ENCODE data around the gene POLR3F. TPM values are rescaled to one million over a fixed set of nuclear protein-coding genes. Genes with fewer than 3 reads are reported as not detected.

Gene POLR3F
- total RNA-seq, 4 donors from 2014 or later, result 6.0 to 8.7 (median 6.8) TPM

DNA sequence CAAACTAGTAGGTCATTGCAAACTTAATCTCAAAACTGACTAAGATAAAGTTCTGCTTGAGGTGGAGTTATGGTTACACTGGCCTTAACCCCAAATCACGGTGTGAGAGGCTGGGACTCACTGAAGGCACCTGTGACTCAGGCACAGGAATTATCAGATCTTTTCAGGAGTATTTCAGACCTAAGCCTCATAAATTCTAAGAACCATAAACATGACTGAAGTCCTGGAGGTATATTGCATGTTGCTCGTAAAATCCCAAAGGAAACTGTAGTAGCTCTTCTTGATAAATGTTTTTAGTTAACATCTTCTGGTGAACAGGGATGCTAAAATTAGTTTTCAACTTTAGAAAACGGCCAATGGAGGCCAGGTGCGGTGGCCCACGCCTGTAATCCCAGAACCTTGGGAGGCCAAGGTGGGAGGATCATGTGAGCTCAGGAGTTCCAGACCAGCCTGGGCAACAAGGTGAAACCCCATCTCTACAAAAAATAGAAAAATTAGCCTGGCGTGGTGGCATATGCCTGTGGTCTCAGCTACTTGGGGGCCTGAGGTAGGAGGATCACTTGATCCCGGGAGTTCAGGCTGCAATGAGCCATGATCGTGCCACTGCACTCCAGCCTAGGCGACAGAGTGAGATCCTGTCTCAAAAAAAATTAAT, 36.9 kb upstream of the POLR3F start:
- DNase-seq (no peak), ATAC-seq (no peak)
- intact Hi-C loops (cut with DNase I; ENCODE audit: low total_unique reads), result no loop called here
- Histone ChIP-seq H3K27me3 (no peaks in the 10 kb centered on the region), H3K27ac (no peak overlapping the region), H3K9me3 (no peaks in the 10 kb centered on the region), H3K4me1 (no peaks in the 10 kb centered on the region), H3K4me3 (no peak overlapping the region), H3K36me3 (no peaks in the 10 kb centered on the region)
- in situ Hi-C loops (cut with MboI; ENCODE audit: low sequenced_read_pairs in 4 of 4), result no loop called here
- TF ChIP-seq, protein P1, sequence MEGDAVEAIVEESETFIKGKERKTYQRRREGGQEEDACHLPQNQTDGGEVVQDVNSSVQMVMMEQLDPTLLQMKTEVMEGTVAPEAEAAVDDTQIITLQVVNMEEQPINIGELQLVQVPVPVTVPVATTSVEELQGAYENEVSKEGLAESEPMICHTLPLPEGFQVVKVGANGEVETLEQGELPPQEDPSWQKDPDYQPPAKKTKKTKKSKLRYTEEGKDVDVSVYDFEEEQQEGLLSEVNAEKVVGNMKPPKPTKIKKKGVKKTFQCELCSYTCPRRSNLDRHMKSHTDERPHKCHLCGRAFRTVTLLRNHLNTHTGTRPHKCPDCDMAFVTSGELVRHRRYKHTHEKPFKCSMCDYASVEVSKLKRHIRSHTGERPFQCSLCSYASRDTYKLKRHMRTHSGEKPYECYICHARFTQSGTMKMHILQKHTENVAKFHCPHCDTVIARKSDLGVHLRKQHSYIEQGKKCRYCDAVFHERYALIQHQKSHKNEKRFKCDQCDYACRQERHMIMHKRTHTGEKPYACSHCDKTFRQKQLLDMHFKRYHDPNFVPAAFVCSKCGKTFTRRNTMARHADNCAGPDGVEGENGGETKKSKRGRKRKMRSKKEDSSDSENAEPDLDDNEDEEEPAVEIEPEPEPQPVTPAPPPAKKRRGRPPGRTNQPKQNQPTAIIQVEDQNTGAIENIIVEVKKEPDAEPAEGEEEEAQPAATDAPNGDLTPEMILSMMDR (IDR thresholded peaks at IDR 0.05 in 4 of 5, conservative IDR thresholded peaks at IDR 0.05 in 1 of 5), result no peak
- no peak for TF ChIP-seq POLR2A (IDR thresholded peaks at IDR 0.05)

DNA sequence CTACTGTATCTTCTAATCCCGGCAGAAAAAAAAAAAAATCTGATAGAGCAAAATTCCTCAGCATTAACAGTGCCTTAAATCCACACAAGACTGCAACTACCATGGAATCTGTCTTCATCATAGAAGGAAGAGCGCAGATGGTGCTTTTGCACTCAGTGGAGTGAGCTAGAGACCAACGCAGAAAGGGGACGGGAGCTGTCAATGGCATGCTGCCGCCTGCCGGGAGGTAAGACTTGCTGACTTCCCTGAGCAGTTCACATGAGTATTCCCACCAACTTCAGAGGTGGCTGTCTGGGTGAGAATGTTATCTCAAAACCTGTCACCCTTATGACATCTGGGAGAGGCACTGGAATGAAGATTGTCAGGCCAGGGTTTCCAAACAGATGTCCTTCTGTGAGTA, 36.0 kb upstream of the POLR3F start:
- in situ Hi-C loops (cut with MboI; ENCODE audit: low sequenced_read_pairs in 4 of 4), result no loop called here
- H3K4me3 ChIP-seq, result no peak overlapping the region

DNA sequence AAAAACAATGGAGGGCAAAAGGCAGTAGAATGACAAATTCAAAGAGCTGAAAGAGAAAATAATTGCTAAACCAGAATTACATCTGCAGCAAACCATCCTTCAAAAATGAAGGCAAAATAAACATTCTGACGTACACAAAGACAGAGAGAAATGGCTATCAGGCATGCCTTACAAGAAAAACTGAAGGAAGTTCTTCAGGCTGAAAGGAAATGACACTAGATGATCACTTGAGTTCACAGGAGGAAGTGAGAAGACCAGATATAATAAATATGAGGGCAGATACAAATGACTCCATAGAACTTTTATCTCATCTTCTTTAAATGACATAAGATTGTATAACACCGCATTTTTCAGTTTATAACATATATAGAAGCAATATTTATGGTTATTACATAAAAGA, 30.3 kb upstream of the POLR3F start:
- TF ChIP-seq POLR2A (IDR thresholded peaks at IDR 0.05), result no peak
- TF ChIP-seq, protein P1 (IDR thresholded peaks at IDR 0.05 in 4 of 5, conservative IDR thresholded peaks at IDR 0.05 in 1 of 5), result no peak
- intact Hi-C loops (cut with DNase I; ENCODE audit: low total_unique reads), result no loop called here
- no peak overlapping the region for H3K27ac ChIP-seq
- in situ Hi-C loops (cut with MboI; ENCODE audit: low sequenced_read_pairs in 4 of 4), result no loop called here
- no peaks in the 10 kb centered on the region for H3K36me3 ChIP-seq
- H3K27me3 ChIP-seq, result no peaks in the 10 kb centered on the region
- no peaks in the 10 kb centered on the region for H3K9me3 ChIP-seq
- ATAC-seq, result no peak
- no peaks in the 10 kb centered on the region for H3K4me1 ChIP-seq
- H3K4me3 ChIP-seq, result no peak overlapping the region
- DNase-seq, result no peak

More for the DNA sequence above, 36.0 kb upstream of the POLR3F start:
- ATAC-seq (no peak), DNase-seq (no peak)
- H3K27me3 ChIP-seq, result no peaks in the 10 kb centered on the region
- intact Hi-C loops (cut with DNase I; ENCODE audit: low total_unique reads), result no loop called here
- no peaks in the 10 kb centered on the region for H3K4me1 ChIP-seq
- no peaks in the 10 kb centered on the region for H3K9me3 ChIP-seq
- H3K27ac ChIP-seq, result no peak overlapping the region
- TF ChIP-seq POLR2A (IDR thresholded peaks at IDR 0.05), result no peak
- TF ChIP-seq, protein P1 (IDR thresholded peaks at IDR 0.05 in 4 of 5, conservative IDR thresholded peaks at IDR 0.05 in 1 of 5), result no peak
- no peaks in the 10 kb centered on the region for H3K36me3 ChIP-seq

DNA sequence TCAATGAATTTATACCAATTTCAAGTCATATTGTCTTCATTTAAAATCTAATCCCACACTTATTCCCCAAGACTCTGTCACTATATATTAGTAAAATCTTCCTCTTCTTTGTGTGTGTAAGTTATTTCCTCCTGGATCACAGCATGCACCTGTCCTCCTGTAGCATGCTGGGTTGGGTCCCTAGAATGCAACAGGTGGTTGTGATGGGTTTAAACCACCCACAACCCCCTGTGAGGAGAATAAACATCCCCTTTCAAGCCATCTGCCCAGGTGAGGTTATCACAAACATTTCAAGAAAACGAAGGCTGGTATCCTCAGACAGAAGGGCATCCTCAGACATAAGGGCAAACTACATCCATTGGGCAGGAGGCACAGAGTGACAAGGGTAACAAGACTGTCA, 26.8 kb upstream of the POLR3F start:
- in situ Hi-C loops (cut with MboI; ENCODE audit: low sequenced_read_pairs in 4 of 4), result no loop called here

More for the DNA sequence above, 26.8 kb upstream of the POLR3F start:
- ATAC-seq (no peak), DNase-seq (no peak)
- Histone ChIP-seq H3K4me3 (no peak overlapping the region), H3K9me3 (no peaks in the 10 kb centered on the region), H3K27ac (no peak overlapping the region), H3K4me1 (no peaks in the 10 kb centered on the region), H3K27me3 (no peaks in the 10 kb centered on the region), H3K36me3 (no peaks in the 10 kb centered on the region)
- no peak for TF ChIP-seq POLR2A (IDR thresholded peaks at IDR 0.05)
- TF ChIP-seq, protein P1 (IDR thresholded peaks at IDR 0.05 in 4 of 5, conservative IDR thresholded peaks at IDR 0.05 in 1 of 5), result no peak
- intact Hi-C loops (cut with DNase I; ENCODE audit: low total_unique reads), result no loop called here

All from gastrocnemius medialis (tissue), 4 donors.